ENCODE data around the gene GIMAP2.

Gene GIMAP2

DNA sequence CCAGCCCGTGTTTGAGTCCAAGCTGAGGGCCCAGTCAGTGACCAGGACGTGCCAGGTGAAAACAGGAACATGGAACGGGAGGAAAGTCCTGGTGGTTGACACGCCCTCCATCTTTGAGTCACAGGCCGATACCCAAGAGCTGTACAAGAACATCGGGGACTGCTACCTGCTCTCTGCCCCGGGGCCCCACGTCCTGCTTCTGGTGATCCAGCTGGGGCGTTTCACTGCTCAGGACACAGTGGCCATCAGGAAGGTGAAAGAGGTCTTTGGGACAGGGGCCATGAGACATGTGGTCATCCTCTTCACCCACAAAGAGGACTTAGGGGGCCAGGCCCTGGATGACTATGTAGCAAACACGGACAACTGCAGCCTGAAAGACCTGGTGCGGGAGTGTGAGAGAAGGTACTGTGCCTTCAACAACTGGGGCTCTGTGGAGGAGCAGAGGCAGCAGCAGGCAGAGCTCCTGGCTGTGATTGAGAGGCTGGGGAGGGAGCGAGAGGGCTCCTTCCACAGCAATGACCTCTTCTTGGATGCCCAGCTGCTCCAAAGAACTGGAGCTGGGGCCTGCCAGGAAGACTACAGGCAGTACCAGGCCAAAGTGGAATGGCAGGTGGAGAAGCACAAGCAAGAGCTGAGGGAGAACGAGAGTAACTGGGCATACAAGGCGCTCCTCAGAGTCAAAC, 56.9 kb downstream of the GIMAP2 start:
- TF ChIP-seq GLIS3 (CRISPR knock-in tag; IDR thresholded peaks at IDR 0.05) (no peak), CSDC2 (CRISPR knock-in tag; IDR thresholded peaks at IDR 0.05) (no peak), ZNF8 (CRISPR knock-in tag; IDR thresholded peaks at IDR 0.05) (no peak), RARB (CRISPR knock-in tag; IDR thresholded peaks at IDR 0.05) (no peak), BACH2 (CRISPR knock-in tag; IDR thresholded peaks at IDR 0.05; ENCODE audit: borderline replicate concordance) (no peak), SNAI2 (CRISPR knock-in tag; IDR thresholded peaks at IDR 0.05) (no peak), ARNTL (CRISPR knock-in tag; IDR thresholded peaks at IDR 0.05; ENCODE audit: borderline replicate concordance, low read depth) (no peak), ISL1 (CRISPR knock-in tag; IDR thresholded peaks at IDR 0.05) (no peak), ZNF565 (CRISPR knock-in tag; conservative IDR thresholded peaks at IDR 0.05; ENCODE audit: low read depth) (no peak), ZFP3 (CRISPR knock-in tag; IDR thresholded peaks at IDR 0.05) (no peak), ESRRG (CRISPR knock-in tag; IDR thresholded peaks at IDR 0.05) (no peak), ZFP30 (CRISPR knock-in tag; IDR thresholded peaks at IDR 0.05) (no peak)
- TF ChIP-seq, protein P1, sequence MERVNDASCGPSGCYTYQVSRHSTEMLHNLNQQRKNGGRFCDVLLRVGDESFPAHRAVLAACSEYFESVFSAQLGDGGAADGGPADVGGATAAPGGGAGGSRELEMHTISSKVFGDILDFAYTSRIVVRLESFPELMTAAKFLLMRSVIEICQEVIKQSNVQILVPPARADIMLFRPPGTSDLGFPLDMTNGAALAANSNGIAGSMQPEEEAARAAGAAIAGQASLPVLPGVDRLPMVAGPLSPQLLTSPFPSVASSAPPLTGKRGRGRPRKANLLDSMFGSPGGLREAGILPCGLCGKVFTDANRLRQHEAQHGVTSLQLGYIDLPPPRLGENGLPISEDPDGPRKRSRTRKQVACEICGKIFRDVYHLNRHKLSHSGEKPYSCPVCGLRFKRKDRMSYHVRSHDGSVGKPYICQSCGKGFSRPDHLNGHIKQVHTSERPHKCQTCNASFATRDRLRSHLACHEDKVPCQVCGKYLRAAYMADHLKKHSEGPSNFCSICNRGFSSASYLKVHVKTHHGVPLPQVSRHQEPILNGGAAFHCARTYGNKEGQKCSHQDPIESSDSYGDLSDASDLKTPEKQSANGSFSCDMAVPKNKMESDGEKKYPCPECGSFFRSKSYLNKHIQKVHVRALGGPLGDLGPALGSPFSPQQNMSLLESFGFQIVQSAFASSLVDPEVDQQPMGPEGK (CRISPR knock-in tag; IDR thresholded peaks at IDR 0.05; ENCODE audit: borderline replicate concordance) = no peak
- ATAC-seq = no peak
